AG04450 (cell line): ENCODE measurements around the gene CSGALNACT2. TPM values are rescaled to one million over a fixed set of nuclear protein-coding genes. Genes with fewer than 3 reads are reported as not detected.
A peak's percentile ranks its signal among the peaks of the same experiment; 100 is the strongest.
"Not testable (repeated sequence)": the region's sequence is repeated elsewhere in the genome, so short reads cannot be mapped to it uniquely, and the experiment has no call there.

Experiments
- CTCF ChIA-PET: fragments of 300-600, 350-600 bp; formaldehyde crosslinking; extraction: SDS; loops from one replicate; lab custom pipeline; 2022; ENCODE audit warnings: antibody characterized with exemption, inconsistent platforms; lab: Charles Lee
- POLR2A ChIA-PET: fragments of 350-600 bp; formaldehyde crosslinking; extraction: SDS; loops from one replicate; lab custom pipeline; 2021; ENCODE audit warnings: antibody characterized with exemption, inconsistent platforms; lab: Yijun Ruan, JAX
- DNase-seq: peaks from one replicate; pipeline ENCODE4 v3.0.0-alpha.2; 2011; ENCODE audit warnings: low read depth, low spot score
- H3K27ac ChIP-seq: one replicate; pipeline ENCODE4 v1.5.1; 2012; ENCODE audit warnings: low read depth, low read length, control low read depth
- H3K27me3 ChIP-seq: one replicate; pipeline ENCODE4 v1.6.0; 2012; ENCODE audit warnings: low read length; ENCODE audit not compliant: control insufficient read depth, insufficient read depth
- H3K4me3 ChIP-seq: 2 replicates; pipeline ENCODE4 v1.5.1; 2011; ENCODE audit warnings: mild to moderate bottlenecking, low read depth, low read length, control low read depth
- H3K9me3 ChIP-seq: 2 replicates; pipeline ENCODE4 v1.5.1; 2012; ENCODE audit warnings: low read length; ENCODE audit not compliant: control insufficient read depth, insufficient read depth
- polyA plus RNA-seq: library from polyadenylated mRNA; depleted of rRNA; stranded (reverse); fragments of >200 nt; gene quantifications from 2 replicates; pipeline ENCODE4 v1.2.3, GENCODE V29; 2011
- TF ChIP-seq, protein P1 (sequence below): IDR thresholded peaks from 2 replicates; pipeline ENCODE4 v1.5.1; 2011; ENCODE audit warnings: low read depth, low read length, control low read depth, inconsistent platforms

Gene CSGALNACT2
- polyA plus RNA-seq, 1 experiment = 23.0 TPM

DNA sequence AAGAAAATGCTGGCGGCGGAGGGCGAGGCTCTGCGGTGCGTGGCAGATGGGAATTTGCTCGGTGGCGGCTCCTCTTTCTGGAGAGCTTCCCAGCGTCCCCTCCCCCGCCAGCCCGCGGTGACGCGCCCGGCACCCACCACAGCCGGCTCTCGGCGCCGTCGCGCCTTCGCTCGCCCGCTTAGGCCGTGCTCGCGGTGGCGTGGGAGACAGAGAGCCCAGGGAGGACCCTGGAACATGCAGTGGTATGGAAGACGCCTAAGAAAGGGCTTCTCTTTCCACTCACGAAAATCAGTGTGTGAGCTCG lies 576 bp upstream of the CSGALNACT2 start:
- ChIA-PET POLR2A (interaction anchor here (0.6 to 1.9 kb wide), 3 partner anchors 8 to 355 kb away, joined by 3 to 12 read pairs (median 9); no protein-coding TSS in a partner anchor), CTCF (interaction anchor here (0.6 kb wide), 1 partner anchor 10 kb away, joined by 7 read pairs; no protein-coding TSS in a partner anchor)
- peak overlapping the region; percentile 79 for H3K4me3 ChIP-seq
- H3K9me3 ChIP-seq = no peaks in the 10 kb centered on the region; the same call in 1 of the 2 replicates
- H3K27me3 ChIP-seq = peaks cover 6% of the 10 kb centered on the region
- TF ChIP-seq, protein P1, sequence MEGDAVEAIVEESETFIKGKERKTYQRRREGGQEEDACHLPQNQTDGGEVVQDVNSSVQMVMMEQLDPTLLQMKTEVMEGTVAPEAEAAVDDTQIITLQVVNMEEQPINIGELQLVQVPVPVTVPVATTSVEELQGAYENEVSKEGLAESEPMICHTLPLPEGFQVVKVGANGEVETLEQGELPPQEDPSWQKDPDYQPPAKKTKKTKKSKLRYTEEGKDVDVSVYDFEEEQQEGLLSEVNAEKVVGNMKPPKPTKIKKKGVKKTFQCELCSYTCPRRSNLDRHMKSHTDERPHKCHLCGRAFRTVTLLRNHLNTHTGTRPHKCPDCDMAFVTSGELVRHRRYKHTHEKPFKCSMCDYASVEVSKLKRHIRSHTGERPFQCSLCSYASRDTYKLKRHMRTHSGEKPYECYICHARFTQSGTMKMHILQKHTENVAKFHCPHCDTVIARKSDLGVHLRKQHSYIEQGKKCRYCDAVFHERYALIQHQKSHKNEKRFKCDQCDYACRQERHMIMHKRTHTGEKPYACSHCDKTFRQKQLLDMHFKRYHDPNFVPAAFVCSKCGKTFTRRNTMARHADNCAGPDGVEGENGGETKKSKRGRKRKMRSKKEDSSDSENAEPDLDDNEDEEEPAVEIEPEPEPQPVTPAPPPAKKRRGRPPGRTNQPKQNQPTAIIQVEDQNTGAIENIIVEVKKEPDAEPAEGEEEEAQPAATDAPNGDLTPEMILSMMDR = no peak
- DNase-seq = no peak
- peak overlapping the region; percentile 92 for H3K27ac ChIP-seq

DNA sequence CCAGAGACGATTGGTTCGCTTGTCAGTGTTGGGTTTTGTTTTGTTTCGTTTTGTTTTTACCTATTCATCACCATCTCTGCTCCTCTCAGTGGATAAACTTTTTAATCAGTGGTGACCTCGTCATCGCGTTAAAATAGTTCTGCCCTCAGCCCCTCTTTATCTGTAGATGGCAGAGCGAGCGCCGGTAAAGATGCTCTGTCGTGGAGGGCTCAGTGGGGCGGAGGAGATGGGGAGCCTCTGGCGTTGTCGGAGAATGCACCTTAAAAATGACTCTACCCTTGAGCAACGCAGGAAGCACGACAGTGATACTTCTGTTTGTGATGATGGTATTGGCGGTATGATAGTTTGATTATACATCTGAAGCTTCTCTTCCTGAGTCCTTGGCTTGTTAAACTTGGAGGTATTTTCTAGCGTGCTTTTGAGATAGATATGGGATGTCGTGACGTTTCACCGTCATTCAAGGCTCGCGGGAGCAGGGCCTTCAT lies 554 bp downstream of the CSGALNACT2 start:
- CTCF ChIA-PET = interaction anchor here (0.6 to 1.4 kb wide), 5 partner anchors 10 to 66 kb away, joined by 3 to 8 read pairs (median 4); partner anchors contain the start of gene RET
- Histone ChIP-seq H3K27me3 (peaks cover 2% of the 10 kb centered on the region), H3K27ac (peak overlapping the region; percentile 68), H3K4me3 (peak overlapping the region; percentile 79), H3K9me3 (no peaks in the 10 kb centered on the region; the same call in 1 of the 2 replicates)
- POLR2A ChIA-PET = interaction anchor here (1.9 kb wide), 1 partner anchor 9 kb away, joined by 12 read pairs; no protein-coding TSS in a partner anchor
- TF ChIP-seq, protein P1 = no peak
- DNase-seq = no peak

DNA sequence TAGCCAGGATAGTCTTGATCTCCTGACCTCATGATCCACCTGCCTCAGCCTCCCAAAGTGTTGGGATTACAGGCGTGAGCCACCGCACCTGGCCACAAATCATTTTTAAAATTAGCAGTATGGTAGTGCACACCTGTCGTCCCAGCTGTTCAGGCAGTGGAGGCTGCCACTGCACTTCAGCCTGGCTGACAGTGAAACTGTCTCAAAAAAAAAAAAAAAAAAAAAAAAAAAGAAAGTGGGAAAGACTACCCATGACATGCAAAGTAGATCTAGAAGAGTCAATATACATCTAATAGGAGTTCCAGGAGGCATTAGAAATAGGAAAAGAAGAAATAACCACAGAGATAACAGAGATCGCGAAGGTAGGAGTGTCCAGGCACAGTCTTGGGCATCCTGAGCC lies 3.2 kb downstream of the CSGALNACT2 start:
- ChIA-PET POLR2A (interaction anchor here (1.0 to 1.7 kb wide), 2 partner anchors 12 to 15 kb away, joined by 4 to 7 read pairs; no protein-coding TSS in a partner anchor), CTCF (no interaction called here)
- Histone ChIP-seq H3K4me3 (no peak overlapping the region), H3K27ac (no peak overlapping the region), H3K27me3 (no peaks in the 10 kb centered on the region), H3K9me3 (no peaks in the 10 kb centered on the region; the same call in 1 of the 2 replicates)
- TF ChIP-seq, protein P1 = no peak
- no peak for DNase-seq

DNA sequence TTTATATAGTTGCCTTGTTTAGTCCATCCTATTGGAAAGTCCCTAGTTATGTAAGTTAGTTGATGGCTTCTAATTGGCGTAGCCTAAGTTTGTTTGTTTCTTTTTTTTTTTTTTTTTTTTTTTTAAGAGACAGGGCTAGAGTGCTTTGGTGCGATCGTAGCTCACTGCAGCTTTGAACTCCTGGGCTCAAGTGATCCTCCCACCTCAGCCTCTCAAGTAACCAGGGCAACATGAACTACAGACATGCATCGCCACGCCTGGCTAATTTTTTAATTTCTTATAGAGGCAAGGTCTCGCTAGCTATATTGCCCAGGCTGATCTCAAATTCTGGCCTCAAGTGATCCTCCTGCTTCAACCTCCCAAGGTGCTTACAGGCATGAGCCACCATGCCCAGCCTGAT lies 7.1 kb downstream of the CSGALNACT2 start:
- Histone ChIP-seq H3K27ac (no peak overlapping the region), H3K4me3 (no peak overlapping the region), H3K9me3 (peaks cover 4% of the 10 kb centered on the region), H3K27me3 (no peaks in the 10 kb centered on the region)
- CTCF ChIA-PET = no interaction called here
- TF ChIP-seq, protein P1 = no peak
- no peak for DNase-seq
- POLR2A ChIA-PET = no interaction called here

DNA sequence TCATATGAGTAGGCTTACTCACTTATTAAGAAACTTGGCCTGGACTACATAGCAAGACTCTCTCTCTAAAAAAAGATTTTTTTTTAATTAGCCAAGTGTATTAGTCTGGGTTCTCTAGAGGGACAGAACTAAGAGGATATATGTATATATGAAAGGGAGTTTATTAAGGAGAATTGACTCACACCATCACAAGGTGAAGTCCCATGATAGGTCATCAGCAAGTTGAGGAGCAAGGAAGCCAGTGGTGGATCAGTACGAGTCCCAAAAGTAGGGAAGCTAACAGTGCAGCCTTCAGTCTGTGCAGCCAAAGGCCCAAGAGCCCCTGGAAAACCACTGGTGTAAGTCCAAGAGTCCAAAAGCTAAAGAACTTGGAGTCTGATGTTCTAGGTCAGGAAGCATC lies 7.7 kb downstream of the CSGALNACT2 start:
- H3K9me3 ChIP-seq, CTCF ChIA-PET, H3K4me3 ChIP-seq, POLR2A ChIA-PET, DNase-seq, H3K27ac ChIP-seq, H3K27me3 ChIP-seq: not testable (repeated sequence)
